Stimulated activated CD8-positive, alpha-beta memory T cell treated with anti-CD3 and anti-CD28 coated beads, Interleukin-4, amount 100 ng/mL, for 48 hours (primary cell): ENCODE data around the gene PLAC1.

Source experiments
- DNase-seq: peaks from one replicate; pipeline ENCODE4 v3.0.0-alpha.2; 2020

Gene PLAC1

DNA sequence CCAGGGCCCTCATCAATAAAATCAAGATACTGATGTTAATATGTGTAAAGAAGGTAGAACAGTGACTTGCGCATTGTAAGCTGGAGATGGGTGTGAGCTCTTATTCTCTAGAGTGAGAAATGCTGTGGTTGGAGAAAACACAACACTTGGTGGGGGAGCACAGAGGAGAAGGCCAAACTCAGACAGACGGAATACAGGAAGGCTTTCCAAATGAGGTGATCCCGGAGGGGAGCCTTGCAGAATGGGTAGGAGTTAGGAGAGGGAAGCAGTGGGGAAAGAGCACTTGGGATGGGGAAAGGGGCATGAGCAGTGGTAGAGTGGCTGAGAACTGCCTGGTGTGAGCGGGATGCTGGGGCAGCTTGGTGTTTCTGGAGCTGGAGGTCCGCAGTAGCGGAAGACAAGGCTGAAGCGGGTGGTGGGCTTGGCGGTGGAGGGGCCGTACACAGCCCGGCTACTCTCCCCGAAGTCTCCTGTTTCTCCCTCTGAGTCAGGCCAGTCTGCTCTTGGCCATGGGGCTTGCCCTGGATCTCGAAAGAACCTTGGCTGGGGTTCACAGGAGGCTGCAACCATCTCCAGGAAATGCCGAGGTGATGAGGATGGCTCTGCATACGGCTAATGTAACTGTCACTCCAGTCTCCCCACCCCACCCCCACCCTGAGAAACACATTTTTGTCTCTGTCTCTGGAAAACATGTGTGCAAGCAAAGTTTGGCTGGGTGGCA lies 11.3 kb upstream of the PLAC1 start:
- DNase-seq = no peak

DNA sequence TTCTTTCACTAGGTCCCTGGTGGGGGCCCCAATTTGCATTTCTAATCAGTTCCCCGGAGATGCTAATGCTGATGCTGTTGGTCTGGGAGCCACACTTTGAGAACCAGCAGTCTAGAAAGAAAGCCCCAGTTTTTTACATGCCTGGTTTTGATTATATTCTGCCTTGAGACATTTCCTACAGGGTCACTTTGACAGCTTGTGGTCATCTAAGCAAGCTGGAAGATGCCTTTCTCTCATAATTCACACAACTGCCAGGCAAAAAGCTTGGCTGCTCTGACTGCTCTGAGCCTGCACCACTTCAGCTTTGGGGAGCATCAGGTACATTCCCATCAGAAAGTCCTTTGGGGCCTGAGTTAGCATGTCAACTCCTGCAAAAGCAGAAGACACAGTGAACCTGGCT lies 5.9 kb upstream of the PLAC1 start:
- DNase-seq = no peak

DNA sequence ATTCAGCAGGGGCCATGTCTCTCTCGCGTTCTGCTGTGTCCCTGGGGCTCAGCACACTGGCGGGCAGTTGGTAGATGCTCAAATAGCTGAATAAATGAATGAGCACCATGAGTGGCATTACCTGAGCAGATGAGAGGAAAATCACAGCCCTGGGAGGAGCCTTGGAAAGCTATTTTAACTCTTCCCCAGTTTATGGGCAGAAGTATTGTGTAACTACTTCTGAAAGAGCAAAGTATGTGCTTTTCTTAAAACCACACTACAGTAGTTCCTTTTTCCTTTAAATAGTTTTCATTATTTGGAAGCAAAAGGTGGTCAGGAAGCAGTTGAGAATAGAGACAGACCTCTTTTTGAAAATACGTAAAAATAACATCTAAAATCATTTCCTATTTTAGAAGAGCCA lies 3.0 kb upstream of the PLAC1 start:
- no peak for DNase-seq

DNA sequence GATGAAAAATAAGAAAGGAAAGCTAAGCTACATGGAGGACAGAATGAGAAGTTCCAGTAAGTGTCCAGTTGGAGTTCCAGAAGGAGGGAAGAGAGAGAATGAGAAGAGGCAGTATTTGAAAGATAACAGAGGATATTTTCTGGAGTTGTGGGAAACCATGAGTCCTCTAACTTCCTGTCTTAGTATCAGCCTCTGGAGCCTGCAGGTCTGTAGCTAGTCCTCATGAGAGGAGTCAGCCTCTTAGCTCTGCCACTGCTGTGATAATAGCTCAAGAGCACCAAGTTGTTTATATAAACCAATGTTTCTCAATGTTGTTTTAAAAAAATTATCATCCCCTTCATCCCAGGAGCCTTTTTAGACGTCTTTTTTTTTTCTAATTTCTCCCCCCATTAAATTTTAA lies 2.4 kb upstream of the PLAC1 start:
- DNase-seq = no peak

GRCh38 chrX:134659761-134660160 lies 1.5 kb upstream of the PLAC1 start:
- no peak for DNase-seq

DNA sequence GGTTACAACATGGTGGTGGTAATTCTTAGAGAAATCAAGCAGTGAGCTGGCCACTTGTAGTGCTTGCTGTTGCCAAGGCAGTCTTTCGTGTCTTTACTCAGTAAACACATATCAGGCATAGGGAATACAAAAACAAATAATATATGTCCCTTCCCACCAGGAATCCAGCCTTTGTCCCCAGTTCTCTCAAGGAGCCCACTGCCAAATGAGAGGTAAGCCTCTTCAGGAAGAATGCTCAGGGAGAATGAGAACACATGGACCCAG lies 421 bp upstream of the PLAC1 start:
- no peak for DNase-seq

GRCh38 chrX:134654398-134655012 lies 3.8 kb downstream of the PLAC1 start:
- peak; percentile 45 for DNase-seq

DNA sequence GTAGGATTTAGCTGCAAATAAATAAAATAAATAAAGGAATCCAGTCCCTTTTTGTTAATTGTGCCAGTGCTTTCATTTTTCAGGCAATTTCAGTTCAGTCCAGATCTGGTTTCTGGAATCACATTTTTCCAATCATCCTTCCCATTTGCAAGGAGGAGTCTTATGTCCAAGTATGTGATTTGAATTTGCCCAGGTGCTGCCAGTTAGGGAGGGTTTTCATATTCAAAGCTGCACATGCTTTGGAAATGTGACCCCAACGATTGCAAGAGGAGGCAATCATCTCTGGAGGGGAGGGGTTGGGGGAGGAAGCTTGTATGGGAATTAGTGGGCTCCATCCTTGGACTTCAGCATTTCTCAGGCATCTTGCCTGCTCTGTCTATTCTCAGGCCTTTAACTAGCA lies 4.4 kb downstream of the PLAC1 start:
- DNase-seq = no peak

DNA sequence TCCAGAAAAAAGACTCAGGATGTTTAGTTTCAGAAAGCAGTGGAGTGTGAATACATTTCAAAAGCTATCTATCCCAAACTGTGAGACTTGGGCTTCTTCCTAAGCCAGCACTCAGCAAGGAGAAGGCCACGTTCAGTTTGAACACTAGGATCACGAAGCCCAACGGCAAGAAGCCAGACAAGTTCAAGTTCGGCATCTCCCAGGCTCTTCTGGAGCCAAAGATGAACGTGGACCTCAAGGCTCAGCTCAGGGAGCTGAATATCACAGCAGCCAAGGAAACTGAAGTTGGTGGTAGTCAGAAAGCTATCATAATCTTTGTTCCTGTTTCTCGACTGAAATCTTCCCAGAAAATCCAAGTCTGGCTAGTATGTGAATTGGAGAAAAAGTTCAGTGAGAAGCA lies 7.6 kb downstream of the PLAC1 start:
- no peak for DNase-seq

- DNase-seq = no peak
Measured at GRCh38 chrX:134649770-134650169, 8.5 kb downstream of the PLAC1 start.

DNA sequence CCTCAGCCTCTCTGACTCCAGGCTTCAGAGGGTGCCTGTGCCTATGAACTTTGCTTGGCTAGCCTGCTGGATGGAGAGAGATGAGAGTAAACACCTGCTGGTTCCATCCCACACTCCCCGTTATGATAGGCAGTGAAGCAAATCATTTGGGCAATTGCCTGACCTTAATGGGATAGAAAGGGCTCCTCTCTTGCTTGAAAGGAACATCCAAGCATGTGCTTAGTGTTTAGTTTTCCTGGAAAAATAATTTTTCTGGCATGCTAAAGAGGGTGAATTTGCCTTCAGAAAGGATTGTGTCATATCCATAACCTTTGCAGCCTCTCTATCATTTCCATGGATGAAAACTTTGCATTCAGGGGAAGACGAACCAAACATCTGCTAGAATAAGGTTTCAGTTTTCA lies 10.8 kb downstream of the PLAC1 start:
- no peak for DNase-seq

- DNase-seq = no peak
Measured at GRCh38 chrX:134646691-134647090, 11.6 kb downstream of the PLAC1 start.

GRCh38 chrX:134645936-134646543 lies 12.2 kb downstream of the PLAC1 start:
- no peak for DNase-seq

GRCh38 chrX:134642386-134642785 lies 15.9 kb downstream of the PLAC1 start:
- DNase-seq = no peak

DNA sequence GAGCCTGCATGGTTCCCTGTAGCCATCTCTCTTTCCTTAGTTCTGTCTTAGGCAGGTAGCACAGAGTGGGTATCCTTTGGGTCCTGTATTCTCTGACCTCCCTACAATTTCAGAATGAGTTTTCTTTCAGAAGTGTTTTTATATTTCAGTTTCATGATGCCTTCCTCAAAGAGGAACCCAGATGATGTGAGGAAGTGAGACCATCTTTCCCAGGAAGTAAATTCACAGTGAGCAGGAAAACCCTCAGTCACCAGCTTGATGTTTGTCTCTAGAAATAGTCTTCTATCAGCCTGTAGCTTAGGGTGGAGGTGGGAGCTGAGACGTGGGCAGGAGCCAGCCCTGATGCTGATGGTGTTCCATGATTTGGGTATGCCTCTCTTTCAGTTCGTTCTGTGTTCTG lies 16.9 kb downstream of the PLAC1 start:
- DNase-seq = no peak

DNA sequence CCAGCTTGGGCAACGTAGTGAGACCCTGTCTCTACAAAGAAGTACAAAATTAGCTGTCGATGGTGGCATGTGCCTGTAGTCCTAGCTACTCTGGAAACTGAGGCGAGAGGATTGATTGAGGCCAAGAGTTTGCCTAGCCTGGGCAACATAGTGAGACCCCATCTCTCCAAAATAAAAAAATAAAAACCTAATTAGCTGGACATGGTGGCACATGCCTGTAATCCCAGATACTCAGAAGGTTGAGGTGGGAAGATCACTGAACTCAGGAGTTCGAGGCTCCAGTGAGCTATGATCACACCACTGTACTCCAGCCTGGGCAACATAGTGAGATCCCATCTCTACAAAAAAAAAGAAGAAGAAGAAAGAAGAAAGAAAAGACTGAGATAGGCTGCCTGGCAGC lies 17.4 kb downstream of the PLAC1 start:
- no peak for DNase-seq

DNA sequence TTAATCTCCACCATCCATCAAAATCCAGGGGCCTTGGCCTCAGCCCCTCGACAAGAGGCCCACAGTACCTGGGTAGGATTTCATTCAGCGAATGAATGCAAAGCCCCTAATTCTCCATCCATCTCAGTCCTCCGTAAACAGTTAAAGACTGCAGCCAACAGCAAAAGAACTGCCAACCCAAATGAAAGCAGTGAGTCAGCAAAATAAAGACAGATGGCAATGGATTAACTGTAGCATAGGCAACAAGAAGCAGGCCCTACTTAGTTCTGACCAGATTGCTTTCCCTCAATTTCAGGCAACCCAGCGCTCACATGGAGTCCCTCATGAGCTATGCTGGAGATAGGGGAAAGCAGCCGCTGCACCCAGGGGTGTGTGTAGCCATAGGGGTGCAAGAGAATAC lies 21.4 kb downstream of the PLAC1 start:
- no peak for DNase-seq

DNA sequence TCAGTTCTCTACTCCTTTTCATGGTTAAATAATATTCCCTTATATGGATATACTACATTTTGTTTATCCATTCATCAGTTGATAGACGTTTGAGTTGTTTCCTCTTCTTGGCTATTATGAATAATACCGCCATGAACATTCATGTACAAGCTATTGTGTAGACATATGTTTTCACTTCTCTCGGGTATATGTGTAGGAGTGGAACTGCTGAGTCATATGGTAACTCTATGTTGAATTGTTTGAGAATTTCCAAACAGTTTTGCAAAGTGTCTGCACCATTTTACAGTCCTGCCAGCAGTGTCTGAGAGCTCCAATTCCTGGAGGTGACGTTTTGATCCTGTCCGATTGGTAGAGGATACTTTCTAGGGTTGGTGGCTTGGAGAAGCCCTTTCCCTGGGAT lies 23.6 kb downstream of the PLAC1 start:
- no peak for DNase-seq

DNA sequence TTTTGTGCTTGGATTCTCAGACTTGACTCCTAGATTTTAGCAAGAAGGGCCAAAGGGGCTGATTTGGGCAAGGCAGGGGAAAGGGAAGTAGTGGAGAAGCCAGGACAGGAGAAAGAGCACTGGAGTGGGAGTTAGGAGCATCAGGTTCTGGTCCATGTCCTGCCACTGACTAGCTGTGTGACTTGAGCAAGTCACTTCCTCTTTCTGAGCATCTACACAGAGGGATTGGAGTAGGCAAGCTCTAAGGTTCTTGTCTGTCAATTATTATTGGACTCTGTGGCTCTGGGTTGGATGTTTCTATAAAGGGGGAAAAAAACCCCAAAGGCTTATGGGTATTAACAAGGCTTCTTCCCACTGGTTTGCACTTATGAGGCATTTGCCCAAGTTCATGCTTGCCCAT lies 24.4 kb downstream of the PLAC1 start:
- no peak for DNase-seq

GRCh38 chrX:134633394-134633793 lies 24.9 kb downstream of the PLAC1 start:
- no peak for DNase-seq

GRCh38 chrX:134632355-134632754 lies 25.9 kb downstream of the PLAC1 start:
- DNase-seq = no peak

- DNase-seq = no peak
Measured at GRCh38 chrX:134631426-134632346, 26.6 kb downstream of the PLAC1 start.

DNA sequence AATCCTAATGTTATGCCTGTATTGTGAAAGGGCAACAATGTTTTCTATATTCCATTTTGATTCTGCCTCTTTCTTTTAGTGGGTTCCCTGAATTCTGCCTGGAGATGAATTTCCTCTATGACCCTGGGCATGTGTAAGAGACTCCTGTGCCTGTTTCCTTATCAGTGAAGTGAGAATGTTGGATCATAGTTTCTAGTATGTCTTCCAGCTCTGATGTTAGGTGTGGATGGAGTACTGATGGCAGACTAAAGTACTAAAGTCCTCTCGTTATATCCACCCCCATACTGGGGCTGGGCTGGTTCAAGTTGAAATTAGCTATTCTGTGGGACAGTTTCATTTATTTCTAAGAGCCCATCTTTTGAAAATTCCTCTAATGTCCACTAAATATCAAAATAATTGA lies 29.6 kb downstream of the PLAC1 start:
- no peak for DNase-seq

DNA sequence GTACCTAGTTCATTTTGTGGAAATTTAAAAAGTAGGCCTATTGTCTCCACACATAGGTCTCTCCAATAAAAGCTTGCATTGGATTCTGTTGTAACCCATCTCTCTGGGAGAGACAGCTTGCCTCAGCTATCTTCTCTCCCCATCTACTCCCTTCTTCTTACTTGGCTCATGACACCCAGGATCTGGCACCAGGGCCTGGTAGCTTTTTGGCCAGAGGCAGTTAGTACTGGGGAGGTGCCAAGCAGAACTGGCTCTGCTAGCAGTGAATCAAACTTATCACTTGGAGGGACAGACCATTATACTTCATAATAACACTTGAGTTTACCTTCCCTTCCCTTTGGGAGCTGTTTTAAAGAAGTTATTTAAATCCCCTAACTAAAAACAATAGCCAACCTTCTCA lies 31.8 kb downstream of the PLAC1 start:
- no peak for DNase-seq
